Gastrocnemius medialis (tissue), 4 donors: ENCODE results near the gene GRIP2. TPM values are rescaled to one million over a fixed set of nuclear protein-coding genes. Genes with fewer than 3 reads are reported as not detected.

Source experiments
- ATAC-seq, 2 donors: fragments of 150-250 bp; one replicate each; pipeline ENCODE4 v1.9.1; 2016
- DNase-seq, 2 donors: peaks; one replicate each; pipeline ENCODE4 v3.0.0-alpha.2; 2019
- H3K27ac ChIP-seq, 4 donors: fragments of 200-600 bp; sonication (generic); 1 replicate in 1 of 4; 2 replicates in 3 of 4; pipeline ENCODE4 v1.5.1; 2016 to 2018; ENCODE audit warnings: mild to moderate bottlenecking in 2 of 4, moderate library complexity in 1 of 4
- H3K27me3 ChIP-seq, 3 donors: fragments of 200-600 bp; sonication (generic) in 2 of 3; 1 replicate in 1 of 3; 2 replicates in 2 of 3; pipeline versions ENCODE4 v1.5.1 to v1.6.0; 2016 to 2019; ENCODE audit warnings: mild to moderate bottlenecking in 1 of 3, moderate library complexity in 1 of 3
- H3K36me3 ChIP-seq, 2 donors: fragments of 200-600 bp; sonication (generic) in 1 of 2; one replicate each; pipeline ENCODE4 v1.5.1; 2017 to 2018
- H3K4me1 ChIP-seq, 2 donors: fragments of 200-600 bp; sonication (generic) in 1 of 2; one replicate each; pipeline ENCODE4 v1.5.1; 2016 to 2017; ENCODE audit warnings: mild to moderate bottlenecking in 2 of 2
- H3K4me3 ChIP-seq, 4 donors: fragments of 200-600 bp; sonication (generic) in 3 of 4; 1 replicate in 1 of 4; 2 replicates in 3 of 4; pipeline ENCODE4 v1.5.1; 2016 to 2019; ENCODE audit warnings: mild to moderate bottlenecking in 2 of 4
- H3K9me3 ChIP-seq, 3 donors: fragments of 200-600 bp; sonication (generic) in 2 of 3; 1 replicate in 1 of 3; 2 replicates in 2 of 3; pipeline ENCODE4 v1.5.1; 2016 to 2019
- CTCF ChIP-seq, 5 experiments: fragments of 450-650 bp in 3 of 5; fragments of 200-600 bp in 2 of 5; sonication (generic) in 2 of 5; IDR thresholded peaks in 4 of 5; conservative IDR thresholded peaks in 1 of 5; 1 replicate in 4 of 5; 2 replicates in 1 of 5; pipeline ENCODE4 v1.5.1; 2016 to 2019; ENCODE audit warnings: antibody characterized with exemption in 5 of 5, mild to moderate bottlenecking in 3 of 5, moderate library complexity in 3 of 5
- POLR2A ChIP-seq, 2 donors: fragments of 450-650 bp; IDR thresholded peaks; one replicate each; pipeline ENCODE4 v1.6.1; 2017; ENCODE audit warnings: antibody characterized with exemption in 2 of 2, mild to moderate bottlenecking in 2 of 2, moderate library complexity in 2 of 2
- in situ Hi-C, 4 donors: fragments of 200-750 bp; cut with MboI; loops; one replicate each; pipeline versions ENCODE4 v1.15.0 to v1.8.0; 2017; ENCODE audit warnings: low sequenced_read_pairs in 4 of 4
- intact Hi-C: fragments of 100-400 bp; cut with DNase I; formaldehyde crosslinking; loops from one replicate; pipeline ENCODE4 v1.15.1; 2023; ENCODE audit warnings: low total_unique reads
- total RNA-seq, 4 donors: library from RNA; depleted of rRNA; stranded (reverse); fragments of >200 nt; gene quantifications; one replicate each; pipeline versions ENCODE4 v1.1.0 to v1.2.3, GENCODE V29; 2016

GRIP2 gene
- total RNA-seq, 4 donors from 2014 or later: 2.8 to 12.6 (median 4.6) TPM

DNA sequence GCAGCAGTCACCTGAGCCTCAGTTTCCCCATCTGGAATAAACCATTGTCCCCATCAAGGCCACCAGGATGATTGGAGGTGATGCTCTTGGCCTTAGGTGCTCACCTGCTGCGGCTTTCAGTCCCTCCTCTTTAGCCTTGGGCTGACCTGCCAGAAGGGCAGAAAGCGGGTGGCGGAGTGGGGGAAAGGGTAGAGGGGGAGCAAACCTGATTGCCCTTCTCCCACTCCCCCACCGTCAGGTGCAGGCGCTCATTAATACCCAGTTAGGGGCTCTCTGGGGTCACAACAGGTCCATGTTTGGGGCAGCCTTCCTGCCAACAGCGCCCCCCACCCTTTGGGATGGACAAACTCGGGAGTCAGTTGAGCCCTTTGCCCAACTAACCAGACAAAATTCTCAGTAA is 50.5 kb downstream of the GRIP2 start:
- ATAC-seq: no peak
- in situ Hi-C loops: loop anchor here in 1 of 4 donors (25.0 kb wide), 1 partner anchor 602 kb away; the partner anchor contains the start of gene WNT7A
- Histone ChIP-seq H3K27ac (no peak overlapping the region), H3K9me3 (no peaks in the 10 kb centered on the region), H3K4me1 (peaks cover 0 to 3% of the 10 kb centered on the region in 2 donors), H3K27me3 (no peaks in the 10 kb centered on the region), H3K4me3 (no peak overlapping the region), H3K36me3 (peaks cover 0 to 53% of the 10 kb centered on the region in 2 donors)
- intact Hi-C loops: no loop called here
- no peak for TF ChIP-seq POLR2A (IDR thresholded peaks at IDR 0.05)
- TF ChIP-seq CTCF (IDR thresholded peaks at IDR 0.05 in 4 of 5, conservative IDR thresholded peaks at IDR 0.05 in 1 of 5): no peak
- DNase-seq: no peak

DNA sequence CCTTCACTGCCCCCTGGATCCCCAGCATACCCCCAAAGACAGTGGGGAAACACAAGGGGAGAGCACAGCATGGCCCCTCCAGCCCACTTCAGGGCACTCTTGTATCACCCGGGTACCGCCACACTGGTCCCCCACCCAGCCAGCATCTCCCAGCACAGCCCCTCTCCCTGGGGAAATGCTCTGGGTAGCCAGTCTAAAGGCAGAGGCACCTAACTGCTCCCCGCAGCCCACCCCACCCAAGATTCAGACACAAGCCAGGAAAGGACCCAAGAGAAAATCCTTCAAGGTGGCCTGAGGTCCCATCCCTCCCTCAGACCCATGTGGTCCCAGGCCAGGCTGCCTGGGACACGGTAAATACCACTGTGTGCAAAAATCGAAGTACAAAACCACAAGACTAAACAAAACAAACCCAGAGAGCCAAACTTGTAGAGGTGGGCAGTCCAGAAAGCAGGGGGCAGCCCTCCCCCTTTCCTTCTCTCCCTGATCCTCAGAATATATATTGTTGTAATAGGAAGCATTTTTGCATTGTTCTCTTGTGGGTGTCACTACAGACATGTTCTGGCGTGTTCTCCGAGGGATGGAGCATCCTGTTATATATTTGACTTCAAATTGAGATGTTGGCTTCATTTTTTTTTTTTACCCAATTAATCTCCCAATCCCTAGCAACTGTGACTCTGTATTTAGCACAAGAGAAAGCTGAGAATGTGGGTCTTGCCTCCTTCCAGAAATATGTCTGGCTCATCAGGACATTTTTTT is 51.7 kb downstream of the GRIP2 start:
- H3K27ac ChIP-seq: no peak overlapping the region
- peaks cover 0 to 50% of the 10 kb centered on the region in 2 donors for H3K36me3 ChIP-seq
- peaks cover 0 to 3% of the 10 kb centered on the region in 2 donors for H3K4me1 ChIP-seq
- TF ChIP-seq CTCF (IDR thresholded peaks at IDR 0.05 in 4 of 5, conservative IDR thresholded peaks at IDR 0.05 in 1 of 5) (no peak), POLR2A (IDR thresholded peaks at IDR 0.05) (no peak)
- in situ Hi-C loops: loop anchor here in 1 of 4 donors (25.0 kb wide), 1 partner anchor 601 kb away; the partner anchor contains the start of gene WNT7A
- no peaks in the 10 kb centered on the region for H3K27me3 ChIP-seq
- no peak for DNase-seq
- H3K9me3 ChIP-seq: no peaks in the 10 kb centered on the region
- H3K4me3 ChIP-seq: no peak overlapping the region
- ATAC-seq: no peak
- intact Hi-C loops: no loop called here

DNA sequence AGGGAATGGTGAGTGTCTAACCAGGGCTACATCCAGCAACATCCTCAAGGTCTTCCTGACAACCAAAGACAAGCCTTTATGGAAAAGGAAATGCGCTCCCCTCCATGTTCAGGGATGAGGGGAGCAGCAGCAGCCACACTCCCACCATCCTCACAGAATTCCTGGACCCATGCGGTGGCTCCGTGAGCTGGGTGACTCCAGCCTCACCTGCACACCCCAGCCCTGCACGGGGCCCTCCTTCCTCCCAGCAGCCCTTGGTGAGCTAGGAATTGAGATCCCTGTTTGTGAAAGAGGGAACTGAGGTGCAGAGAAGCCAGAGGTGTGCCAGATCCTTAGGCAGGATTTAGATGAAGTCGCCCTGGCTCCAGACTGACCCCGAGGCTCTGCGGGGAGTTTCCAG is 52.3 kb downstream of the GRIP2 start:
- Histone ChIP-seq H3K4me3 (no peak overlapping the region), H3K27me3 (no peaks in the 10 kb centered on the region), H3K9me3 (no peaks in the 10 kb centered on the region), H3K4me1 (peaks cover 0 to 3% of the 10 kb centered on the region in 2 donors), H3K36me3 (peaks cover 0 to 50% of the 10 kb centered on the region in 2 donors), H3K27ac (no peak overlapping the region)
- ATAC-seq (no peak), DNase-seq (no peak)
- intact Hi-C loops (no loop called here), in situ Hi-C loops (loop anchor here in 1 of 4 donors (25.0 kb wide), 1 partner anchor 601 kb away; the partner anchor contains the start of gene WNT7A)
- no peak for TF ChIP-seq POLR2A (IDR thresholded peaks at IDR 0.05)
- TF ChIP-seq CTCF (IDR thresholded peaks at IDR 0.05 in 4 of 5, conservative IDR thresholded peaks at IDR 0.05 in 1 of 5): no peak

- DNase-seq (no peak), ATAC-seq (no peak)
- no peak overlapping the region for H3K27ac ChIP-seq
- H3K9me3 ChIP-seq: no peaks in the 10 kb centered on the region
- TF ChIP-seq POLR2A (IDR thresholded peaks at IDR 0.05) (no peak), CTCF (IDR thresholded peaks at IDR 0.05 in 4 of 5, conservative IDR thresholded peaks at IDR 0.05 in 1 of 5) (no peak)
- H3K36me3 ChIP-seq: peaks cover 0 to 53% of the 10 kb centered on the region in 2 donors
- H3K4me1 ChIP-seq: peaks cover 0 to 3% of the 10 kb centered on the region in 2 donors
- no peaks in the 10 kb centered on the region for H3K27me3 ChIP-seq
- no peak overlapping the region for H3K4me3 ChIP-seq
- intact Hi-C loops: no loop called here
- in situ Hi-C loops: loop anchor here in 1 of 4 donors (25.0 kb wide), 1 partner anchor 600 kb away; the partner anchor contains the start of gene WNT7A
Observed at GRCh38 chr3:14487086-14487485, 53.1 kb downstream of the GRIP2 start.
